H1 (cell line): ENCODE measurements around the gene UGT1A7. TPM values are rescaled to one million over a fixed set of nuclear protein-coding genes. Genes with fewer than 3 reads are reported as not detected.

Source experiments
- EP300 ChIP-seq, 2 experiments: IDR thresholded peaks; 1 replicate in 1 of 2; 2 replicates in 1 of 2; pipeline ENCODE4 v1.6.1; 2011 to 2012; ENCODE audit warnings: low read depth in 2 of 2, low read length in 2 of 2, mild to moderate bottlenecking in 2 of 2, borderline replicate concordance in 1 of 2, inconsistent platforms in 1 of 2, moderate library complexity in 1 of 2
- POLR2A ChIP-seq, 2 experiments: IDR thresholded peaks; 1 replicate in 1 of 2; 2 replicates in 1 of 2; pipeline ENCODE4 v1.6.1; 2011; ENCODE audit warnings: low read depth in 2 of 2, low read length in 2 of 2, mild to moderate bottlenecking in 2 of 2; ENCODE audit errors: control extremely low read depth in 1 of 2
- TBP ChIP-seq: IDR thresholded peaks from 2 replicates; pipeline ENCODE4 v1.6.1; 2011; ENCODE audit warnings: low read depth, low read length, improper control_type of control experiment
- polyA plus RNA-seq, 7 experiments: library from polyadenylated mRNA; depleted of rRNA in 3 of 7; stranded (reverse) in 5 of 7; unstranded in 2 of 7; fragments of >200 nt in 5 of 7; fragments of 200-250 nt in 2 of 7; gene quantifications; 1 replicate in 5 of 7; 2 replicates in 1 of 7; 4 replicates in 1 of 7; pipeline versions ENCODE4 v1.2.1 to v1.2.3, GENCODE V29; 2011 to 2013; ENCODE audit warnings: missing spikeins in 2 of 7, mixed read lengths in 2 of 7
- total RNA-seq: library from RNA; stranded (reverse); fragmentation: NEBNext Ultra II Directional; extraction: Animal tissue kit (Norgen Biotek cat#: 25700); gene quantifications from 2 replicates; pipeline ENCODE4 v1.2.1, GENCODE V29; 2021
- TF ChIP-seq, protein P1 (sequence below): fragments of 300-600 bp; sonication (generic); IDR thresholded peaks from 2 replicates; pipeline ENCODE4 v1.7.1; 2012; ENCODE audit warnings: low read length, moderate library complexity, mild to moderate bottlenecking, inconsistent platforms; ENCODE audit not compliant: insufficient replicate concordance

UGT1A7 gene
- total and polyA plus RNA-seq, 2 of the 8 experiments (the other 6 are each of a cell fraction or from before 2014, with no cell fraction given) = not detected

GRCh38 chr2:233821709-233822100 lies 140.0 kb downstream of the UGT1A7 start (continued):
- TF ChIP-seq, protein P1, sequence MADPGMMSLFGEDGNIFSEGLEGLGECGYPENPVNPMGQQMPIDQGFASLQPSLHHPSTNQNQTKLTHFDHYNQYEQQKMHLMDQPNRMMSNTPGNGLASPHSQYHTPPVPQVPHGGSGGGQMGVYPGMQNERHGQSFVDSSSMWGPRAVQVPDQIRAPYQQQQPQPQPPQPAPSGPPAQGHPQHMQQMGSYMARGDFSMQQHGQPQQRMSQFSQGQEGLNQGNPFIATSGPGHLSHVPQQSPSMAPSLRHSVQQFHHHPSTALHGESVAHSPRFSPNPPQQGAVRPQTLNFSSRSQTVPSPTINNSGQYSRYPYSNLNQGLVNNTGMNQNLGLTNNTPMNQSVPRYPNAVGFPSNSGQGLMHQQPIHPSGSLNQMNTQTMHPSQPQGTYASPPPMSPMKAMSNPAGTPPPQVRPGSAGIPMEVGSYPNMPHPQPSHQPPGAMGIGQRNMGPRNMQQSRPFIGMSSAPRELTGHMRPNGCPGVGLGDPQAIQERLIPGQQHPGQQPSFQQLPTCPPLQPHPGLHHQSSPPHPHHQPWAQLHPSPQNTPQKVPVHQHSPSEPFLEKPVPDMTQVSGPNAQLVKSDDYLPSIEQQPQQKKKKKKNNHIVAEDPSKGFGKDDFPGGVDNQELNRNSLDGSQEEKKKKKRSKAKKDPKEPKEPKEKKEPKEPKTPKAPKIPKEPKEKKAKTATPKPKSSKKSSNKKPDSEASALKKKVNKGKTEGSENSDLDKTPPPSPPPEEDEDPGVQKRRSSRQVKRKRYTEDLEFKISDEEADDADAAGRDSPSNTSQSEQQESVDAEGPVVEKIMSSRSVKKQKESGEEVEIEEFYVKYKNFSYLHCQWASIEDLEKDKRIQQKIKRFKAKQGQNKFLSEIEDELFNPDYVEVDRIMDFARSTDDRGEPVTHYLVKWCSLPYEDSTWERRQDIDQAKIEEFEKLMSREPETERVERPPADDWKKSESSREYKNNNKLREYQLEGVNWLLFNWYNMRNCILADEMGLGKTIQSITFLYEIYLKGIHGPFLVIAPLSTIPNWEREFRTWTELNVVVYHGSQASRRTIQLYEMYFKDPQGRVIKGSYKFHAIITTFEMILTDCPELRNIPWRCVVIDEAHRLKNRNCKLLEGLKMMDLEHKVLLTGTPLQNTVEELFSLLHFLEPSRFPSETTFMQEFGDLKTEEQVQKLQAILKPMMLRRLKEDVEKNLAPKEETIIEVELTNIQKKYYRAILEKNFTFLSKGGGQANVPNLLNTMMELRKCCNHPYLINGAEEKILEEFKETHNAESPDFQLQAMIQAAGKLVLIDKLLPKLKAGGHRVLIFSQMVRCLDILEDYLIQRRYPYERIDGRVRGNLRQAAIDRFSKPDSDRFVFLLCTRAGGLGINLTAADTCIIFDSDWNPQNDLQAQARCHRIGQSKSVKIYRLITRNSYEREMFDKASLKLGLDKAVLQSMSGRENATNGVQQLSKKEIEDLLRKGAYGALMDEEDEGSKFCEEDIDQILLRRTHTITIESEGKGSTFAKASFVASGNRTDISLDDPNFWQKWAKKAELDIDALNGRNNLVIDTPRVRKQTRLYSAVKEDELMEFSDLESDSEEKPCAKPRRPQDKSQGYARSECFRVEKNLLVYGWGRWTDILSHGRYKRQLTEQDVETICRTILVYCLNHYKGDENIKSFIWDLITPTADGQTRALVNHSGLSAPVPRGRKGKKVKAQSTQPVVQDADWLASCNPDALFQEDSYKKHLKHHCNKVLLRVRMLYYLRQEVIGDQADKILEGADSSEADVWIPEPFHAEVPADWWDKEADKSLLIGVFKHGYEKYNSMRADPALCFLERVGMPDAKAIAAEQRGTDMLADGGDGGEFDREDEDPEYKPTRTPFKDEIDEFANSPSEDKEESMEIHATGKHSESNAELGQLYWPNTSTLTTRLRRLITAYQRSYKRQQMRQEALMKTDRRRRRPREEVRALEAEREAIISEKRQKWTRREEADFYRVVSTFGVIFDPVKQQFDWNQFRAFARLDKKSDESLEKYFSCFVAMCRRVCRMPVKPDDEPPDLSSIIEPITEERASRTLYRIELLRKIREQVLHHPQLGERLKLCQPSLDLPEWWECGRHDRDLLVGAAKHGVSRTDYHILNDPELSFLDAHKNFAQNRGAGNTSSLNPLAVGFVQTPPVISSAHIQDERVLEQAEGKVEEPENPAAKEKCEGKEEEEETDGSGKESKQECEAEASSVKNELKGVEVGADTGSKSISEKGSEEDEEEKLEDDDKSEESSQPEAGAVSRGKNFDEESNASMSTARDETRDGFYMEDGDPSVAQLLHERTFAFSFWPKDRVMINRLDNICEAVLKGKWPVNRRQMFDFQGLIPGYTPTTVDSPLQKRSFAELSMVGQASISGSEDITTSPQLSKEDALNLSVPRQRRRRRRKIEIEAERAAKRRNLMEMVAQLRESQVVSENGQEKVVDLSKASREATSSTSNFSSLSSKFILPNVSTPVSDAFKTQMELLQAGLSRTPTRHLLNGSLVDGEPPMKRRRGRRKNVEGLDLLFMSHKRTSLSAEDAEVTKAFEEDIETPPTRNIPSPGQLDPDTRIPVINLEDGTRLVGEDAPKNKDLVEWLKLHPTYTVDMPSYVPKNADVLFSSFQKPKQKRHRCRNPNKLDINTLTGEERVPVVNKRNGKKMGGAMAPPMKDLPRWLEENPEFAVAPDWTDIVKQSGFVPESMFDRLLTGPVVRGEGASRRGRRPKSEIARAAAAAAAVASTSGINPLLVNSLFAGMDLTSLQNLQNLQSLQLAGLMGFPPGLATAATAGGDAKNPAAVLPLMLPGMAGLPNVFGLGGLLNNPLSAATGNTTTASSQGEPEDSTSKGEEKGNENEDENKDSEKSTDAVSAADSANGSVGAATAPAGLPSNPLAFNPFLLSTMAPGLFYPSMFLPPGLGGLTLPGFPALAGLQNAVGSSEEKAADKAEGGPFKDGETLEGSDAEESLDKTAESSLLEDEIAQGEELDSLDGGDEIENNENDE = no peak
- TF ChIP-seq TBP = no peak
- no peak for TF ChIP-seq POLR2A (IDR thresholded peaks at IDR 0.05; ENCODE audit: control extremely low read depth in 1 of 2, low read depth in 2 of 2, low read length in 2 of 2)
- no peak for TF ChIP-seq EP300 (IDR thresholded peaks at IDR 0.05; ENCODE audit: borderline replicate concordance in 1 of 2, low read depth in 2 of 2, low read length in 2 of 2)
